ENCODE results near the gene ECHDC3. TPM values are rescaled to one million over a fixed set of nuclear protein-coding genes. Genes with fewer than 3 reads are reported as not detected.
A peak's percentile ranks its signal among the peaks of the same experiment; 100 is the strongest.

Gene ECHDC3
- total and polyA plus RNA-seq, 2 of the 13 experiments (the other 11 are each of a cell fraction or from before 2014, with no cell fraction given) = not detected

DNA sequence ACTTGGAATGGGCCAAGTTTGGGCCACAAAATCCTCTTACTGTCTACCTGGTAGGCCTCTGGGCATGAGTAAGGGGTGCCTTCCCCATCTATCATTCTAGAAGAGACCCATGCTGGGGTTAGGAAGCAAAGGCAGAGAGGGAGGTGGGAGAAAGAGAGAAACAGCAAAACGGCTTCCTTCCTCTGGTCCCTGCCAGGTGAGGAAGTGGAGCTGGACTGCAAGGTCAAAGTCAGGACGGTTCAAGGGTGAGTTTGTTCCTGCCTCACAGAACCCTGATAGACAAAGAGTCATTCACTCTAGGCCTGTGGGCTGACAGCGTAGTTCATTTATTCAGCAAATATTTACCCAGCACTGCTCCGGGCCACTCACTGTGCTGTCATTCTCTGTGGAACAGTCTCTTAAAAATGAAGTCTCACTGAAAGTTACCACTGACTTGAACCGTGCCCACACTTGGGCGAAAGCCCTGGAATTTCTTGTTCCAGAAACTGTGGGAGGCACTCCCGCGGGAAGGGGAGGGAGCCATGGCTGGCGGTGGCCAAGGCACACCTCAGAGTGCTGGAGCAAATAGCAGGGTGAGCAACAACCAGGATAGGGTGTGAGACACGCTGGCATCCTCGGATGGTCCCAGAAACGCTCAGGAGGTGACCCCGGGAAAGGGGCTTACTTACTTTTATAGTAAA is 26.2 kb upstream of the ECHDC3 start (continued):
- TF ChIP-seq, protein P1, sequence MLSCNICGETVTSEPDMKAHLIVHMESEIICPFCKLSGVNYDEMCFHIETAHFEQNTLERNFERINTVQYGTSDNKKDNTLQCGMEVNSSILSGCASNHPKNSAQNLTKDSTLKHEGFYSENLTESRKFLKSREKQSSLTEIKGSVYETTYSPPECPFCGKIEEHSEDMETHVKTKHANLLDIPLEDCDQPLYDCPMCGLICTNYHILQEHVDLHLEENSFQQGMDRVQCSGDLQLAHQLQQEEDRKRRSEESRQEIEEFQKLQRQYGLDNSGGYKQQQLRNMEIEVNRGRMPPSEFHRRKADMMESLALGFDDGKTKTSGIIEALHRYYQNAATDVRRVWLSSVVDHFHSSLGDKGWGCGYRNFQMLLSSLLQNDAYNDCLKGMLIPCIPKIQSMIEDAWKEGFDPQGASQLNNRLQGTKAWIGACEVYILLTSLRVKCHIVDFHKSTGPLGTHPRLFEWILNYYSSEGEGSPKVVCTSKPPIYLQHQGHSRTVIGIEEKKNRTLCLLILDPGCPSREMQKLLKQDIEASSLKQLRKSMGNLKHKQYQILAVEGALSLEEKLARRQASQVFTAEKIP (CRISPR knock-in tag; IDR thresholded peaks at IDR 0.05; ENCODE audit: borderline replicate concordance) = no peak
- TF ChIP-seq ZXDC (CRISPR knock-in tag; IDR thresholded peaks at IDR 0.05) (peak; percentile 66; the same call in 1 of the 2 replicates), SMARCE1 (IDR thresholded peaks at IDR 0.05; ENCODE audit: borderline replicate concordance) (no peak), ARNT (IDR thresholded peaks at IDR 0.05) (no peak), ZSCAN12 (CRISPR knock-in tag; IDR thresholded peaks at IDR 0.05) (no peak), HDAC6 (IDR thresholded peaks at IDR 0.05; ENCODE audit: low read depth, low read length) (no peak), BATF2 (CRISPR knock-in tag; IDR thresholded peaks at IDR 0.05) (no peak), GTF2F1 (IDR thresholded peaks at IDR 0.05; ENCODE audit: low read length) (no peak), ZNF781 (CRISPR knock-in tag; IDR thresholded peaks at IDR 0.05; ENCODE audit: borderline replicate concordance, not compliant biosample characterization) (no peak), ZNF589 (CRISPR knock-in tag; conservative IDR thresholded peaks at IDR 0.05) (0 out of 2 replicates have a peak, but pooled peaks have one; percentile 20)
- TF ChIP-seq, protein P2, sequence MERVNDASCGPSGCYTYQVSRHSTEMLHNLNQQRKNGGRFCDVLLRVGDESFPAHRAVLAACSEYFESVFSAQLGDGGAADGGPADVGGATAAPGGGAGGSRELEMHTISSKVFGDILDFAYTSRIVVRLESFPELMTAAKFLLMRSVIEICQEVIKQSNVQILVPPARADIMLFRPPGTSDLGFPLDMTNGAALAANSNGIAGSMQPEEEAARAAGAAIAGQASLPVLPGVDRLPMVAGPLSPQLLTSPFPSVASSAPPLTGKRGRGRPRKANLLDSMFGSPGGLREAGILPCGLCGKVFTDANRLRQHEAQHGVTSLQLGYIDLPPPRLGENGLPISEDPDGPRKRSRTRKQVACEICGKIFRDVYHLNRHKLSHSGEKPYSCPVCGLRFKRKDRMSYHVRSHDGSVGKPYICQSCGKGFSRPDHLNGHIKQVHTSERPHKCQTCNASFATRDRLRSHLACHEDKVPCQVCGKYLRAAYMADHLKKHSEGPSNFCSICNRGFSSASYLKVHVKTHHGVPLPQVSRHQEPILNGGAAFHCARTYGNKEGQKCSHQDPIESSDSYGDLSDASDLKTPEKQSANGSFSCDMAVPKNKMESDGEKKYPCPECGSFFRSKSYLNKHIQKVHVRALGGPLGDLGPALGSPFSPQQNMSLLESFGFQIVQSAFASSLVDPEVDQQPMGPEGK (CRISPR knock-in tag; IDR thresholded peaks at IDR 0.05) = peak; percentile 67
- TF ChIP-seq, protein P3, sequence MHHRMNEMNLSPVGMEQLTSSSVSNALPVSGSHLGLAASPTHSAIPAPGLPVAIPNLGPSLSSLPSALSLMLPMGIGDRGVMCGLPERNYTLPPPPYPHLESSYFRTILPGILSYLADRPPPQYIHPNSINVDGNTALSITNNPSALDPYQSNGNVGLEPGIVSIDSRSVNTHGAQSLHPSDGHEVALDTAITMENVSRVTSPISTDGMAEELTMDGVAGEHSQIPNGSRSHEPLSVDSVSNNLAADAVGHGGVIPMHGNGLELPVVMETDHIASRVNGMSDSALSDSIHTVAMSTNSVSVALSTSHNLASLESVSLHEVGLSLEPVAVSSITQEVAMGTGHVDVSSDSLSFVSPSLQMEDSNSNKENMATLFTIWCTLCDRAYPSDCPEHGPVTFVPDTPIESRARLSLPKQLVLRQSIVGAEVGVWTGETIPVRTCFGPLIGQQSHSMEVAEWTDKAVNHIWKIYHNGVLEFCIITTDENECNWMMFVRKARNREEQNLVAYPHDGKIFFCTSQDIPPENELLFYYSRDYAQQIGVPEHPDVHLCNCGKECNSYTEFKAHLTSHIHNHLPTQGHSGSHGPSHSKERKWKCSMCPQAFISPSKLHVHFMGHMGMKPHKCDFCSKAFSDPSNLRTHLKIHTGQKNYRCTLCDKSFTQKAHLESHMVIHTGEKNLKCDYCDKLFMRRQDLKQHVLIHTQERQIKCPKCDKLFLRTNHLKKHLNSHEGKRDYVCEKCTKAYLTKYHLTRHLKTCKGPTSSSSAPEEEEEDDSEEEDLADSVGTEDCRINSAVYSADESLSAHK (CRISPR knock-in tag; IDR thresholded peaks at IDR 0.05; ENCODE audit: borderline replicate concordance) = no peak

Data from HepG2 (cell line).